Endothelial cell of umbilical vein (primary cell): Measurements from ENCODE around the gene SCAPER. TPM values are rescaled to one million over a fixed set of nuclear protein-coding genes. Genes with fewer than 3 reads are reported as not detected.

Experiments
- BruUV-seq: library from RNA; stranded (reverse); fragments of 400-500 nt; replicated peaks from 2 replicates; lab custom pipeline; 2021; lab: Mats Ljungman, UMichigan
- CTCF ChIA-PET: fragments of 300-600, 350-600 bp; sonication (Branson Sonifier 250); formaldehyde crosslinking; loops from one replicate; lab custom pipeline; 2021; ENCODE audit warnings: antibody characterized with exemption, inconsistent platforms; lab: Charles Lee
- POLR2A ChIA-PET: fragments of 300-600, 350-600 bp; sonication (Branson Sonifier 250); formaldehyde crosslinking; loops from one replicate; lab custom pipeline; 2021; ENCODE audit warnings: antibody characterized with exemption, inconsistent platforms; lab: Charles Lee
- DNase-seq: peaks from one replicate; pipeline ENCODE4 v3.0.0-alpha.2; 2011; ENCODE audit warnings: low read depth, low spot score
- FAIRE-seq: peaks from 2 replicates; lab custom pipeline; 2011; peaks lifted over from hg19 to GRCh38; lab: Jason Lieb, UNC
- H2AFZ ChIP-seq: 2 replicates; pipeline ENCODE4 v1.6.0; 2012; ENCODE audit warnings: low read depth, low read length, control low read depth, inconsistent platforms
- H3K27ac ChIP-seq: 2 replicates; pipeline ENCODE4 v1.5.1; 2011; ENCODE audit warnings: low read depth, mild to moderate bottlenecking, control low read depth, low read length, moderate library complexity; ENCODE audit not compliant: insufficient read depth
- H3K27me3 ChIP-seq, 2 experiments: 2 replicates each; pipeline versions ENCODE4 v1.6.0 to v1.6.1; 2011; ENCODE audit warnings: low read length in 2 of 2, mixed read lengths in 1 of 2; ENCODE audit not compliant: control insufficient read depth in 2 of 2, insufficient read depth in 2 of 2
- H3K36me3 ChIP-seq, 2 experiments: 2 replicates in 1 of 2; 3 replicates in 1 of 2; pipeline ENCODE4 v1.5.1; 2011; ENCODE audit warnings: low read length in 2 of 2, mild to moderate bottlenecking in 1 of 2, moderate library complexity in 1 of 2; ENCODE audit not compliant: control insufficient read depth in 2 of 2, insufficient read depth in 2 of 2; ENCODE audit errors: extremely low read depth in 1 of 2
- H3K4me1 ChIP-seq: 3 replicates; pipeline ENCODE4 v1.5.1; 2011; ENCODE audit warnings: mild to moderate bottlenecking, low read length; ENCODE audit not compliant: control insufficient read depth, insufficient read depth; ENCODE audit errors: extremely low read depth
- H3K4me2 ChIP-seq: 2 replicates; pipeline ENCODE4 v1.6.1; 2011; ENCODE audit warnings: low read length, control low read depth, mixed read lengths; ENCODE audit not compliant: insufficient read depth
- H3K4me3 ChIP-seq, 3 experiments: fragments of 200-600 bp in 1 of 3; sonication (generic), shearing (Covaris generic) in 1 of 3; replicated peaks in 1 of 3; 2 replicates each; pipeline ENCODE4 v1.5.1; 2011 to 2016; ENCODE audit warnings: control low read depth in 3 of 3, low read length in 3 of 3, mild to moderate bottlenecking in 2 of 3, inconsistent platforms in 1 of 3, low read depth in 1 of 3, moderate library complexity in 1 of 3; ENCODE audit not compliant: insufficient read depth in 1 of 3
- H3K79me2 ChIP-seq: 2 replicates; pipeline ENCODE4 v1.6.0; 2012; ENCODE audit warnings: low read length, inconsistent platforms; ENCODE audit not compliant: control insufficient read depth, insufficient read depth
- H3K9ac ChIP-seq: replicated peaks from 2 replicates; pipeline ENCODE3; 2011; ENCODE audit warnings: low read length, control low read depth; ENCODE audit not compliant: insufficient read depth; ENCODE audit errors: extremely low read depth
- H3K9me1 ChIP-seq: replicated peaks from 3 replicates; pipeline ENCODE4 v1.6.0; 2011; ENCODE audit warnings: mild to moderate bottlenecking, low read length; ENCODE audit not compliant: control insufficient read depth, insufficient read depth; ENCODE audit errors: extremely low read depth
- H3K9me3 ChIP-seq: replicated peaks from 2 replicates; pipeline ENCODE4 v1.5.1; 2012; ENCODE audit warnings: low read length, inconsistent platforms; ENCODE audit not compliant: control insufficient read depth, insufficient read depth
- H4K20me1 ChIP-seq: replicated peaks from 2 replicates; pipeline ENCODE3; 2011; ENCODE audit warnings: mild to moderate bottlenecking, low read length; ENCODE audit not compliant: control insufficient read depth, insufficient read depth; ENCODE audit errors: extremely low read depth
- EZH2 ChIP-seq: IDR thresholded peaks from 2 replicates; pipeline ENCODE4 v1.6.1; 2012; ENCODE audit warnings: borderline replicate concordance, low read depth, mild to moderate bottlenecking, moderate library complexity, low read length, inconsistent platforms; ENCODE audit not compliant: severe bottlenecking
- FOS ChIP-seq: IDR thresholded peaks from 2 replicates; pipeline ENCODE4 v1.6.1; 2011; ENCODE audit warnings: mild to moderate bottlenecking, low read length, moderate library complexity, borderline replicate concordance; ENCODE audit not compliant: insufficient read depth
- GATA2 ChIP-seq: IDR thresholded peaks from 2 replicates; pipeline ENCODE4 v1.7.0; 2011; ENCODE audit warnings: low read depth, mild to moderate bottlenecking, moderate library complexity, mixed read lengths, low read length; ENCODE audit not compliant: insufficient read length, insufficient read depth
- JUN ChIP-seq: IDR thresholded peaks from 2 replicates; pipeline ENCODE4 v1.6.1; 2011; ENCODE audit warnings: borderline replicate concordance, low read depth; ENCODE audit not compliant: insufficient read length, insufficient read depth
- MYC ChIP-seq: IDR thresholded peaks from one replicate; pipeline ENCODE4 v1.6.1; 2011; ENCODE audit warnings: mild to moderate bottlenecking, low read depth, low read length
- POLR2A ChIP-seq: IDR thresholded peaks from 2 replicates; pipeline ENCODE4 v1.6.1; 2012; ENCODE audit warnings: low read depth, mild to moderate bottlenecking, control low read depth, low read length
- POLR2AphosphoS5 ChIP-seq: IDR thresholded peaks from 2 replicates; pipeline ENCODE4 v1.6.1; 2012; ENCODE audit warnings: low read depth, mild to moderate bottlenecking, control low read depth, low read length, moderate library complexity; ENCODE audit not compliant: insufficient read depth
- dilution Hi-C: fragments of 300-500 bp; cut with MboI; formaldehyde crosslinking; loops from one replicate; pipeline ENCODE4 v1.15.0; 2019; ENCODE audit warnings: low sequenced_read_pairs; ENCODE audit not compliant: extremely low pct_ligation_motif_present
- intact Hi-C: fragments of 100-400 bp; cut with micrococcal nuclease; formaldehyde crosslinking; loops from one replicate; pipeline ENCODE4 v1.10.0; 2022
- polyA plus RNA-seq, 4 experiments: library from polyadenylated mRNA; depleted of rRNA in 3 of 4; stranded (reverse) in 3 of 4; unstranded in 1 of 4; fragments of >200 nt; gene quantifications; 2 replicates each; pipeline versions ENCODE4 v1.2.1 to v1.2.3, GENCODE V29; 2011 to 2012; ENCODE audit warnings: missing spikeins in 1 of 4
- total RNA-seq: library from RNA; stranded (reverse); gene quantifications from 2 replicates; pipeline ENCODE4 v1.2.3, GENCODE V29; 2021
- TF ChIP-seq, protein P1 (sequence below), 2 donors: IDR thresholded peaks; 1 replicate in 1 of 2; 2 replicates in 1 of 2; pipeline ENCODE4 v1.5.1; 2011; ENCODE audit warnings: low read length in 2 of 2, mild to moderate bottlenecking in 2 of 2, moderate library complexity in 2 of 2, control low read depth in 1 of 2, inconsistent platforms in 1 of 2, low read depth in 1 of 2; ENCODE audit not compliant: insufficient read depth in 1 of 2; ENCODE audit errors: extremely low read depth in 1 of 2
- TF ChIP-seq, protein P2 (sequence below): IDR thresholded peaks from 2 replicates; pipeline ENCODE4 v1.6.1; 2011; ENCODE audit not compliant: insufficient read depth, insufficient read length

Gene SCAPER
- total and polyA plus RNA-seq, 2 donors (not counting 3 experiments of a cell fraction or from before 2014, with no cell fraction given): 2.7 to 12.7 TPM

GRCh38 chr15:76330080-76330680 is 575.0 kb downstream of the SCAPER start:
- no peaks in the 10 kb centered on the region for H3K9me1 ChIP-seq
- no TSS peak for BruUV-seq
- peaks cover 25 to 36% of the 10 kb centered on the region in 2 experiments for H3K27me3 ChIP-seq
- ChIA-PET CTCF (interaction anchor here (0.6 to 2.6 kb wide), 34 partner anchors 8 to 538 kb away, joined by 3 to 65 read pairs (median 4); partner anchors contain the start of gene ETFA), POLR2A (no interaction called here)
- H4K20me1 ChIP-seq: no peaks in the 10 kb centered on the region
- no peaks in the 10 kb centered on the region for H3K4me1 ChIP-seq
- no peak overlapping the region for H3K9ac ChIP-seq
- FAIRE-seq: peak; percentile 75
- H3K36me3 ChIP-seq: no peaks in the 10 kb centered on the region
- no peak overlapping the region for H3K27ac ChIP-seq
- DNase-seq: peak; percentile 57
- intact Hi-C loops (loop anchor here (1.0 kb wide), 2 partner anchors 95 to 140 kb away; no protein-coding TSS in a partner anchor), dilution Hi-C loops (no loop called here)
- H3K4me2 ChIP-seq: no peak overlapping the region
- H3K9me3 ChIP-seq: no peaks in the 10 kb centered on the region
- no peaks in the 10 kb centered on the region for H3K79me2 ChIP-seq
- H2AFZ ChIP-seq: no peak overlapping the region
- TF ChIP-seq, protein P1, sequence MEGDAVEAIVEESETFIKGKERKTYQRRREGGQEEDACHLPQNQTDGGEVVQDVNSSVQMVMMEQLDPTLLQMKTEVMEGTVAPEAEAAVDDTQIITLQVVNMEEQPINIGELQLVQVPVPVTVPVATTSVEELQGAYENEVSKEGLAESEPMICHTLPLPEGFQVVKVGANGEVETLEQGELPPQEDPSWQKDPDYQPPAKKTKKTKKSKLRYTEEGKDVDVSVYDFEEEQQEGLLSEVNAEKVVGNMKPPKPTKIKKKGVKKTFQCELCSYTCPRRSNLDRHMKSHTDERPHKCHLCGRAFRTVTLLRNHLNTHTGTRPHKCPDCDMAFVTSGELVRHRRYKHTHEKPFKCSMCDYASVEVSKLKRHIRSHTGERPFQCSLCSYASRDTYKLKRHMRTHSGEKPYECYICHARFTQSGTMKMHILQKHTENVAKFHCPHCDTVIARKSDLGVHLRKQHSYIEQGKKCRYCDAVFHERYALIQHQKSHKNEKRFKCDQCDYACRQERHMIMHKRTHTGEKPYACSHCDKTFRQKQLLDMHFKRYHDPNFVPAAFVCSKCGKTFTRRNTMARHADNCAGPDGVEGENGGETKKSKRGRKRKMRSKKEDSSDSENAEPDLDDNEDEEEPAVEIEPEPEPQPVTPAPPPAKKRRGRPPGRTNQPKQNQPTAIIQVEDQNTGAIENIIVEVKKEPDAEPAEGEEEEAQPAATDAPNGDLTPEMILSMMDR (IDR thresholded peaks at IDR 0.05; ENCODE audit: extremely low read depth in 1 of 2, insufficient read depth in 1 of 2, low read depth in 1 of 2, low read length in 2 of 2): peak; percentile 35 to 74
- TF ChIP-seq FOS (no peak), EZH2 (no peak)
- no peak overlapping the region for H3K4me3 ChIP-seq

GRCh38 chr15:76328958-76329357 is 576.2 kb downstream of the SCAPER start:
- Histone ChIP-seq H3K79me2 (no peaks in the 10 kb centered on the region), H3K27me3 (peaks cover 25 to 35% of the 10 kb centered on the region in 2 experiments), H3K4me3 (no peak overlapping the region), H3K4me2 (no peak overlapping the region), H3K27ac (no peak overlapping the region), H3K9me1 (no peaks in the 10 kb centered on the region), H2AFZ (no peak overlapping the region), H3K4me1 (no peaks in the 10 kb centered on the region), H3K9ac (no peak overlapping the region), H3K9me3 (no peaks in the 10 kb centered on the region), H3K36me3 (no peaks in the 10 kb centered on the region), H4K20me1 (no peaks in the 10 kb centered on the region)
- ChIA-PET CTCF (interaction anchor here (0.6 to 2.6 kb wide), 8 partner anchors 18 to 494 kb away, joined by 3 to 65 read pairs (median 7); no protein-coding TSS in a partner anchor), POLR2A (no interaction called here)
- DNase-seq: no peak
- intact Hi-C loops (no loop called here), dilution Hi-C loops (no loop called here)
- no peak for TF ChIP-seq FOS
- TF ChIP-seq, protein P1 (IDR thresholded peaks at IDR 0.05; ENCODE audit: extremely low read depth in 1 of 2, insufficient read depth in 1 of 2, low read depth in 1 of 2, low read length in 2 of 2): no peak
- TF ChIP-seq, protein P2, sequence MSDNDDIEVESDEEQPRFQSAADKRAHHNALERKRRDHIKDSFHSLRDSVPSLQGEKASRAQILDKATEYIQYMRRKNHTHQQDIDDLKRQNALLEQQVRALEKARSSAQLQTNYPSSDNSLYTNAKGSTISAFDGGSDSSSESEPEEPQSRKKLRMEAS: no peak
- no peak for TF ChIP-seq EZH2
- no peak for TF ChIP-seq POLR2A
- no peak for TF ChIP-seq GATA2
- TF ChIP-seq MYC: no peak
- TF ChIP-seq JUN: no peak
- no peak for TF ChIP-seq POLR2AphosphoS5
- no peak for FAIRE-seq
- no TSS peak for BruUV-seq
